Adipose tissue (tissue), 3 donors: ENCODE results near the gene TOM1L2. TPM values are rescaled to one million over a fixed set of nuclear protein-coding genes. Genes with fewer than 3 reads are reported as not detected.

Experiments
- H3K27ac ChIP-seq: one replicate; pipeline ENCODE4 v1.5.1; 2013; ENCODE audit warnings: low read depth, low read length
- WGBS, 3 donors: extraction: QIAGEN DNeasy Blood & Tissue Kit; methylation state at CpG; one replicate each; pipeline ENCODE4 v1.1.7; 2013; 5-methylcytosine and 5-hydroxymethylcytosine counted together
- polyA plus RNA-seq, 3 donors: library from polyadenylated mRNA; stranded (reverse); fragments of 200-250 nt; gene quantifications; one replicate each; pipeline ENCODE4 v1.2.3, GENCODE V29; 2013
- donor health status: healthy with polysubstance abuse.
- donor health status: Bipolar disorder and iron deficiency.
- donor health status: healthy.

Gene TOM1L2
- polyA plus RNA-seq, 3 donors, result 14.0 to 24.8 (median 16.3) TPM

DNA sequence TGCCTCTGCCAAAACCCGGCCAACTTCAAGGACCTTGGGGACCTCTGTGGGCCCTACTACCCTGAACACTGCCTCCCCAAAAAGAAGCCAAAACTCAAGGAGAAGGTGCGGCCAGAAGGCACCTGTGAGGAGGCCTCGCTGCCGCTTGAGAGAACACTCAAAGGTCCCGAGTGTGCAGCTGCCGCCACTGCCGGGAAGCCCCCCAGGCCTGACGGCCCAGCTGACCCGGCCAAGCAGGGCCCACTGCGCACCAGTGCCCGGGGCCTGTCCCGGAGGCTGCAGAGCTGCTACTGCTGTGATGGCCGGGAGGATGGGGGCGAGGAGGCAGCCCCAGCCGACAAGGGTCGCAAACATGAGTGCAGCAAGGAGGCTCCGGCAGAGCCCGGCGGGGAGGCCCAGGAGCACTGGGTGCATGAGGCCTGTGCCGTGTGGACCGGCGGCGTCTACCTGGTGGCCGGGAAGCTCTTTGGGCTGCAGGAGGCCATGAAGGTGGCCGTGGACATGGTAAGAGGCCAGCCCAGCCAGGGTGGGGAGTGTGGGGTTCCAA, 174.1 kb downstream of the TOM1L2 start:
- WGBS, 3 donors, result 92 to 97% (median 95%) methylated on average over 25 of the region's 25 CpGs
- H3K27ac ChIP-seq, result no peak overlapping the region

DNA sequence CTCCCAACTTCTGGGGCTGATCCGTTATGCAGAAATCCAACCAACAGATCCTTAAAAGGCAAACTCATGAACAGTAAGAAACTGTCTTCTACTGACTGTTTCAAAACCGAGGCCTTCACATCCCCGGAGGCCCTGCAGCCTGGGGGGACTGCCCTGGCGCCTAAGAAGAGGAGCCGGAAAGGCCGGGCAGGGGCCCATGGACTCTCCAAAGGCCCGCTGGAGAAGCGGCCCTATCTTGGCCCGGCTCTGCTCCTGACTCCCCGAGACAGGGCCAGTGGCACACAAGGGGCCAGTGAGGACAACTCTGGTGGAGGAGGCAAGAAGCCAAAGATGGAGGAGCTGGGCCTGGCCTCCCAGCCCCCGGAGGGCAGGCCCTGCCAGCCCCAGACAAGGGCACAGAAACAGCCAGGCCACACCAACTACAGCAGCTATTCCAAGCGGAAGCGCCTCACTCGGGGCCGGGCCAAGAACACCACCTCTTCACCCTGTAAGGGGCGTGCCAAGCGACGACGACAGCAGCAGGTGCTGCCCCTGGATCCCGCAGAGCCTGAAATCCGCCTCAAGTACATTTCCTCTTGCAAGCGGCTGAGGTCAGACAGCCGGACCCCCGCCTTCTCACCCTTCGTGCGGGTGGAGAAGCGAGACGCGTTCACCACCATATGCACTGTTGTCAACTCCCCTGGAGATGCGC, 174.9 kb downstream of the TOM1L2 start:
- H3K27ac ChIP-seq, result no peak overlapping the region
- 87 to 95% (median 93%) methylated on average over 29 to 30 of the region's 30 CpGs for WGBS, 3 donors

DNA sequence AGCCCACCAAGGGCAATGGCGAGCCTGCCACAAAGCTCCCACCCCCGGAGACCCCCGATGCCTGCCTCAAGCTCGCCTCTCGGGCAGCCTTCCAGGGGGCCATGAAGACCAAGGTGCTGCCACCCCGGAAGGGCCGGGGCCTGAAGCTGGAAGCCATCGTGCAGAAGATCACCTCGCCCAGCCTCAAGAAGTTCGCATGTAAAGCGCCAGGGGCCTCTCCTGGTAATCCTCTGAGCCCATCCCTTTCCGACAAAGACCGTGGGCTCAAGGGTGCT, 175.5 kb downstream of the TOM1L2 start:
- H3K27ac ChIP-seq, result no peak overlapping the region
- 93 to 97% (median 97%) methylated on average over 13 of the region's 13 CpGs for WGBS, 3 donors

DNA sequence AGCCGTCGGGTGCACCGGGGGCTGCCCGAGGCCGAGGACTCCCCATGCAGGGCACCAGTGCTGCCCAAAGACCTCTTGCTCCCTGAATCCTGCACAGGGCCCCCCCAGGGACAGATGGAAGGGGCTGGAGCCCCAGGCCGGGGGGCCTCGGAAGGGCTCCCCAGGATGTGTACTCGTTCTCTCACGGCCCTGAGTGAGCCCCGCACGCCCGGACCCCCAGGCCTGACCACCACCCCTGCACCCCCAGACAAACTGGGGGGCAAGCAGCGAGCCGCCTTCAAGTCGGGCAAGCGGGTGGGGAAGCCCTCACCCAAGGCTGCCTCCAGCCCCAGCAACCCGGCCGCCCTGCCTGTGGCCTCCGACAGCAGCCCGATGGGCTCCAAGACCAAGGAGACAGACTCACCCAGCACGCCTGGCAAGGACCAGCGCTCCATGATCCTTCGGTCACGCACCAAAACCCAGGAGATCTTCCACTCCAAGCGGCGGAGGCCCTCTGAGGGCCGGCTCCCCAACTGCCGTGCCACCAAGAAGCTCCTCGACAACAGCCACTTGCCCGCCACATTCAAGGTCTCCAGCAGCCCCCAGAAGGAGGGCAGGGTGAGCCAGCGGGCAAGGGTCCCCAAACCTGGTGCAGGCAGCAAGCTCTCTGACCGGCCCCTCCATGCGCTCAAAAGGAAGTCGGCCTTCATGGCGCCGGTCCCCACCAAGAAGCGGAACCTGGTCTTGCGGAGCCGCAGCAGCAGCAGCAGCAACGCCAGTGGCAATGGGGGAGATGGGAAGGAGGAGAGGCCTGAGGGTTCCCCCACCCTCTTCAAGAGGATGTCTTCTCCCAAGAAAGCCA, 176.0 kb downstream of the TOM1L2 start:
- 94 to 97% (median 96%) methylated on average over 38 to 40 of the region's 40 CpGs for WGBS, 3 donors
- no peak overlapping the region for H3K27ac ChIP-seq

DNA sequence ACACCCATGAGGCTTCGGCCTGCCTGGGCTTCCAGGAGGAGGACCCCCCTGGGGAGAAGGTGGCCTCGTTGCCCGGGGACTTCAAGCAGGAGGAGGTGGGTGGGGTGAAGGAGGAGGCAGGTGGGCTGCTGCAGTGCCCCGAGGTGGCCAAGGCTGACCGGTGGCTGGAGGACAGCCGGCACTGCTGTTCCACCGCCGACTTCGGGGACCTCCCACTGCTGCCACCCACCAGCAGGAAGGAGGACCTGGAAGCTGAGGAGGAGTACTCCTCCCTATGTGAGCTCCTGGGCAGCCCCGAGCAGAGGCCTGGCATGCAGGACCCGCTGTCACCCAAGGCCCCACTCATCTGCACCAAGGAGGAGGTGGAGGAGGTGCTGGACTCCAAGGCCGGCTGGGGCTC, 176.9 kb downstream of the TOM1L2 start:
- WGBS, 3 donors, result 92 to 96% (median 95%) methylated on average over 11 to 12 of the region's 12 CpGs
- no peak overlapping the region for H3K27ac ChIP-seq

DNA sequence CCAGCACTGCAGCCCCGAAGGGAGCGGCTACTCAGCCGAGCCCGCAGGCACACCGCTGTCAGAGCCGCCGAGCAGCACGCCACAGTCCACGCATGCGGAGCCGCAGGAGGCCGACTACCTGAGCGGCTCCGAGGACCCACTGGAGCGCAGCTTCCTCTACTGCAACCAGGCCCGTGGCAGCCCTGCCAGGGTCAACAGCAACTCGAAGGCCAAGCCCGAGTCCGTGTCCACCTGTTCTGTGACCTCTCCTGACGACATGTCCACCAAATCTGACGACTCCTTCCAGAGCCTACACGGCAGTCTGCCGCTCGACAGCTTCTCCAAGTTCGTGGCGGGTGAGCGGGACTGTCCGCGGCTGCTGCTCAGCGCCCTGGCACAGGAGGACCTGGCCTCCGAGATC, 177.8 kb downstream of the TOM1L2 start:
- H3K27ac ChIP-seq, result no peak overlapping the region
- WGBS, 3 donors, result 94 to 97% (median 96%) methylated on average over 31 of the region's 31 CpGs

Other genes with a start within 250 kb of the TOM1L2 start
- 100 to 1,000 TPM in 2 of 3 donors, 10 to 100 TPM in 1; 81.5 to 282 (median 109) TPM for gene SREBF1, start 135.4 kb downstream of the TOM1L2 start, polyA plus RNA-seq
- gene DRC3, start 462 bp upstream of the TOM1L2 start, polyA plus RNA-seq, result 1 to 10 TPM in 2 of 3 donors, under 1 TPM in 1; 0.43 to 3.1 (median 1.9) TPM
- 10 to 100 TPM in 2 of 3 donors, 1 to 10 TPM in 1; 8.8 to 16.5 (median 15.0) TPM for gene ATPAF2, start 66.8 kb upstream of the TOM1L2 start, polyA plus RNA-seq
- gene GID4, start 67.0 kb upstream of the TOM1L2 start, polyA plus RNA-seq, result 1 to 10 TPM; 4.8 to 7.9 (median 5.9) TPM
- 10 to 100 TPM; 21.8 to 39.3 (median 30.8) TPM for gene DRG2, start 115.5 kb upstream of the TOM1L2 start, polyA plus RNA-seq
- gene MYO15A, start 136.4 kb upstream of the TOM1L2 start, polyA plus RNA-seq, result under 1 TPM; 0.45 to 0.86 (median 0.68) TPM
- 10 to 100 TPM; 21.3 to 50.7 (median 24.4) TPM for gene ALKBH5, start 211.4 kb upstream of the TOM1L2 start, polyA plus RNA-seq